EH (cell line): ENCODE data around the gene DNAJC8.

Experiments
- DNase-seq: peaks from one replicate; pipeline ENCODE4 v3.0.0-alpha.2; 2015; ENCODE audit warnings: low read depth

Gene DNAJC8

DNA sequence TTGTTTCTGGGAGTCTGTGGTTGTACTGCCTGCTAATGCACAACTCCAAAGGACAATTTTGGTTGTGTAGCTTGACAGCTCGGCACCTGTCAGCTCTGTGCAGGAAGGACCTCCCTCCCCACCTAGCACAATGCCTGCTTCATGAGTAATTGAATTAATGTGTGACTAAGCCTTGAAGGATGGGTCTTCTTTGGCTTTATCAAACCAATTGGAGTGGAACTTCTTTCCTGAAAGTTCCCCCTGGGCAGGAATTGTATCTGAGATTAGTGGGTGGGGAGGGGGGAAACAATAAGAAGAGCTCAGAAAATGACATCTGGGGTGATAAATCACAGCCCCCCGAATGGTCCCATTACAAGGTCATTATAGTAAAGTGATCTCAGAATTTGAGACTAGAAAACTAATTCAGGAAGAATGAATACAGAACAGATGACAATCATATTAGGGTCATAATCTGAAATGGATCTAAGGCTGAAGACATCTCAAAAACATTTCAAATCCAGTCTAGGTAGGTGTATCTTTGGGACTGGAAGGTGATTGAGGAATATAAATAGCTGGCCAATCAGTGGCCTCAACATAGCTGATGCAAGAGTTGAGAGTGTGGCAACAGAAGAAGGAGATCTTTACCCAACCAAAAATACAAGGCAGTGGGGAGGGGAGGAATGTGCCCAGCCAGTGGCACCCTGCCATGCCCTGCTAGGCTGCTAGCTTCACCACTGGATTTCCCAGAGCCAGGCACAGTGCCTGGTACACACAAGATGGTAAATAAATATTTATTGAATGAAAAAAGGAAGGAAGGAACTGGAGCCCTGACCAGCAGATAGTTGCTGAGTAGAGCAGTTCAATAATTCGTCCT, 16.4 kb upstream of the DNAJC8 start:
- DNase-seq, result peak; percentile 83

GRCh38 chr1:28248273-28249012, 15.6 kb upstream of the DNAJC8 start:
- peak; percentile 82 for DNase-seq

DNA sequence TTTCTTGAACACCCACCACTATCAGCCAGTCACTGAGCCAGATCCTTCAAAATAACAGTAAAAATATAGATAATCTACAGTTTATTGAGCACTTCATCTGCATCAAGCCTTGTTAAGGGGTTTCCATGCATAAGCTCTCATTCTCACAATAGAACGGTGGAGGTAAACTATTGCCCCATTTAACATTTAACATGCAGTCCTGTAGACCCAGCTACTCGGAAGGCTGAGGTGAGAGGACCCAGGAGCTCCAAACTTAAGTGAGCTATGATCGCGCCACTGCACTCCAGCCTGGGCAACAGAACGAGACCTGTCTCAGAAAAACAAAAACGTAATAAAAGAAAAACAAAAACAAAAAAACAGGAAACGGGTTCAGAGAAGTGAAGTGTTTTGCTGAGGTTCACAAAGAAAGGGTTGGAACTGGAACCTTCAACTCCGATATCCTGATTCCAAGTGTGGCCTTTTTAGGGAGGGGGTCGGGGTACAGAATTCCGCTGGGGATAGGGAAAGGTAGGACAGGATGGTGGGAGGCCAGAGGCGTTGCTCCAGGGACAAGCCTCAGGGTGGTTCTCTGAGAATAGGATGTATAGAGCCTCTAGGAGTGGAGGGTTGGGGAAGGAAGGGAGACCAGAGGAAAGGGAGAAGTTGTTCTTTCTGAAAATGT, 14.9 kb upstream of the DNAJC8 start:
- no peak for DNase-seq

DNA sequence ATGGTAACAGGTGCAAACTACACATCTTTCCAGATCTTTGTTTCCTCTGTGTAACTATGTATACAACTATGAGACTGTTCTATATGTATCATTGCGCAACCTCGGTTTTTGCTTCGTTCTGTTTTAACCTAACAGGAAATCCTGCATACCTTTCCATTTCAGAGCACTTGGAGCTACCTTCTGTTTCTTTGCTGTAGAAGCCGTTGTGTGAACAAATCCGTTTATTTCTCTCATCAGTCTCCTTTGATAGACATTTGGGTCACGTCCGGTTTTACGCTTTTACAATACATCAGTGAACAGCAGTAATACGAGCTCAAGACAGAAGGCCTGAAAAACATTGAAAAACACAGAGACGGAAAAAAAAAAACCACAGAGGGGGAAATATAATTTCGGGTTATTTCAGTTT, 13.6 kb upstream of the DNAJC8 start:
- peak; percentile 13 for DNase-seq

GRCh38 chr1:28244549-28245251, 11.9 kb upstream of the DNAJC8 start:
- no peak for DNase-seq

DNA sequence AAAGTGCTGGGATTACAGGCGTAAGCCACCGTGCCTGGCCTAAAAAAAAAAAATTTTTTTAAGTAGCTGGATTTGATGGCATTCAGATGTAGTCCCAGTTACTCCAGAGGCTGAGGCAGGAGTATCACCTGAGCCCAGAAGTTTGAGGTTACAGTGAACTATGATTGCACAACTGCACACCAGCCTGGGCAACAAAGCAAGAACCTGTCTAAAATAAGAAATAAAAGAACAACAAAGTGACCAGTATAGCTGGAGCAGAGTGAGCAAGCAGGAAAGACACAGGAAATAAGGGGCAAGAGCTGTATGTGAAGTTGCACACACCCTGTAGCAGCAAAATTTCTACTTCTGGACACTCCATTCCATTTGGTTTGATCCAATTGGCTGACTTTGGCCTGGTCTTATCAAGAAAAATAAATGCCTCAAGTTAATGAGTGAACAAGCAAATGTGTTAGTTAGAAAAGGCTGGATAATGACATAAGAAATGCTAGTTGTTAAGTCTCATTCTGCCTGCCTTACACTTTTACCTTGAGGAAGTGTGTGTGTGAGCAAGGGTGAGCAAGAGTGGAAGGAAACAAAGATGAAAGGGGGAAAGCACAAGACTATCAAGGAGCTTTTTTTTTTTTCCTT, 11.0 kb upstream of the DNAJC8 start:
- no peak for DNase-seq

- DNase-seq, result no peak
Measured at GRCh38 chr1:28241638-28242241, 8.9 kb upstream of the DNAJC8 start.

GRCh38 chr1:28240024-28240423, 7.2 kb upstream of the DNAJC8 start:
- DNase-seq, result no peak

DNA sequence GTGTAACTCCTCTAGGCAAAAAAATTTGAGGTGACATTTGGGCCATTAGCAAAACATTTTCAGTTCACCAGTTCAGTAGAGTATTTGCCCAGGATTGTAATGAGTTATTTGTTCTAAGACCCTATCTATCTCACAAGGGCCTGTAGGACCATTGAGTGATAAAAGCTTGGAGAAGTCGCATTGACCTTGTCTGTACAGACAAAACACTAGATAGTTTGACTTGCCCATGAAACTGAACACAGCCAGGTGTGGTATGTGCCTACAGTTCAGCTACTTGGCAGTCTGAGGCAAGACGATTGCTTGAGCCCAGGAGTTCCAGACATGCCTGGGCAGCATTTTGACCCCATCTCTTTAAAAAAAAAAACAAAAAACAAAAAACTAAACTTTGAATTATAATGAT, 6.2 kb upstream of the DNAJC8 start:
- no peak for DNase-seq

GRCh38 chr1:28236656-28237322, 4.0 kb upstream of the DNAJC8 start:
- DNase-seq, result no peak

DNA sequence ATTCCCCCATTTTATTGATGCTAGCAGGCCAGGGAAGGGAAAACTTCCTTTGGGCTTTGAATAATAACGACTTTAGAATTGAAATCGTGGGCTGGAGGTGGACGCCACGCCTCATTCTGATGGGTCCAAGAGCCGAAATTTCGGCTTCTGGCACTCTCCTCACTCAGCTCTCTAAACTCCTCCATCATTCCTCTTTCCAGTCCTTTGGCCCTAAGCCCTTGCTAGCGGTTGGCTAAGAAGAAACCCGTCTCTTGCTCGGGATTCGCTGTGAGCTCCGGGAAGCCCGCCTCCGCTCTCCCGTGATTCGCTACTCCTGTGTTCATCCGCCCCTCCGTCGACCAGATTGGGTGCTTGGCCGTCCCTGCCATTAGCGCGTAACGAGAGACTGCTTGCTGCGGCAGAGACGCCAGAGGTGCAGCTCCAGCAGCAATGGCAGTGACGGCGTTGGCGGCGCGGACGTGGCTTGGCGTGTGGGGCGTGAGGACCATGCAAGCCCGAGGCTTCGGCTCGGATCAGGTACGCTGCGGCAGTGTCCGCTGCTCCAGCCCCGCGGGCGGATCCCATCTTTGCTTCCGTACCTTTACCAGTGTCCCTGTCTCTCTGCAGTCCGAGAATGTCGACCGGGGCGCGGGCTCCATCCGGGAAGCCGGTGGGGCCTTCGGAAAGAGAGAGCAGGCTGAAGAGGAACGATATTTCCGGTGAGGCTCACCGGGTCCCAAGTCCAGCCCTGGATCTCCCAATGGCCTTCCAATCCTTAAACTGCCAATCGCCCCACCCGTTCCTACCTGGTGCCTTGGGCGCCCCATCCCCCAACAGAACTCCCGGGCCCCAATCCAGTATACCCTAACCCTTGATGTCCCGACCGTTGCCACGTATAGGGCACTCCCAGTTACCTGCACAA, 3.2 kb upstream of the DNAJC8 start, which contains the start of gene ATP5IF1:
ATP5IF1 (plus strand) TSS at position 370 of the 901 bp plus-strand sequence; CDS start at position 430, 60 bp downstream.
- peak; percentile 99 for DNase-seq

DNA sequence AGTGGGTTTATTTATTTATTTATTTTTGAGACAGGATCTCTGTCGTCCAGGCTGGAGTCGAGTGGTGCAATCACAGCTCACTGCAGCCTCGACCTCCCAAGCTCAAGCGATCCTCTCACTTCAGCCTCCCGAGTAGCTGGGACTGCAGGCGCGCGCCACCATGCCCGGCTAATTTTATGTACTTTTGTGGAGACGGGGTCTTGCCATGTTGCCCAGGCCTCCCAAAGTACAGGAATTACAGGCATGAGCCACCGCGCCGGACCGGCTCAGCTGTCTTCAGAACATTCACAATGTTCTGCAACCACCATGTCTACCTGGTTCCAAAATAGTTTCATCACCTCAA, 406 bp upstream of the DNAJC8 start:
- DNase-seq, result no peak

DNA sequence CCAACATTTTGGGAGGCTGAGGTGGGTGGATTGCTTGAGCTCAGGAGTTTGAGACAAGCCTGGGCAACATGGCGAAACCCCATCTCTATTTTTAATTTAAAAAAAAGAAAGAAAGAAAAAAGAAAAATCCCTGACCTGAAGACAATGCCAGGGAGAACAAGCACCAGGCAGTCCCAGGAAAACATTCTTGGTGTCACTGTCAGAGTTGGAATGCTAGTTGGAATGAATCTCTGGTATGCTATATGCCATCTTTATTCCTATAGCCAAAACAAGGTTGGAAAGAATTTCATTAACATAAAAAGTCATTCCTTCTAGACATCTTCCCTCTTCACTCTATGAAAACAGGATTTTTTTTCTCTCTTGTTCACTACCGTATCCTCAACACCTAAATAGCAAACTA, 2.8 kb downstream of the DNAJC8 start:
- DNase-seq, result peak; percentile 52

GRCh38 chr1:28229089-28229488, 3.7 kb downstream of the DNAJC8 start:
- DNase-seq, result no peak

GRCh38 chr1:28213315-28213714, 19.5 kb downstream of the DNAJC8 start:
- no peak for DNase-seq

DNA sequence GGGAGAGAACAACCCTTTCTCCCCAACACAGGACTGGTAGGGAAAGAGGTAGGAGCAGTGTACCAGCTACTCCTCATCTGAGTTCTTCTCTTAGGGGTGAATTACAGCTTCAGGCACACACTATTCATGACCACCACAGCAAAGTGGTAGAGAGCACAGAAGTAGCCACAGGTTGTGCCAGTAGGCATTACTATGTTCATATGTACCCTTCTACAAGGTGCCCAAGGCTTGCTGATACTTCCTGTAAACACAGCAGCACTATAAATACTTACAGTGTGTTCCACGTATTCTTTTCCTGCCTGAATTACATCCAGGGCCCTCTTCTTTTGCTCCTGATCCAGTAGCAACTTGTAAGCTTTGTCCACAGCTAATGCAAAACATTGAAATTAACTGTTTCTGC, 23.1 kb downstream of the DNAJC8 start:
- no peak for DNase-seq

- peak; percentile 77 for DNase-seq
Measured at GRCh38 chr1:28208818-28209441, 23.9 kb downstream of the DNAJC8 start.

DNA sequence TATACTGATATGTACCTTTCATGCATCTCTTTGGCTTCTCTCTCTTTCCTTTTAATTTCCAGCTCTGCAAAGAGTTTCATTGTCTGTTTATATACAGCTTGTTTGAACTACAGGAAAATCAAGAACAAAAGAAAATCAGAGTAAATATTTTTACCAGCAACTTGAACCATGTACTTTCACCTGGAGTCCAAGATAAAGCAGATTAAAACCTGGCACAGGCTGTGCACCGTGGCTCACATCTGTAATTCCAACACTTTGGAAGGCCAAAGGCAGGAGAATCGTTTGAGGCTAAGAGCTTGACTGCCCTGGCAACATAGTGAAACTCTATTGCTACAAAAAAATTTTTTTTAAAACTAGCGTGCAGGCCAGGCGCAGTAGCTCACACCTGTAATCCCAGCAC, 27.6 kb downstream of the DNAJC8 start:
- DNase-seq, result no peak

DNA sequence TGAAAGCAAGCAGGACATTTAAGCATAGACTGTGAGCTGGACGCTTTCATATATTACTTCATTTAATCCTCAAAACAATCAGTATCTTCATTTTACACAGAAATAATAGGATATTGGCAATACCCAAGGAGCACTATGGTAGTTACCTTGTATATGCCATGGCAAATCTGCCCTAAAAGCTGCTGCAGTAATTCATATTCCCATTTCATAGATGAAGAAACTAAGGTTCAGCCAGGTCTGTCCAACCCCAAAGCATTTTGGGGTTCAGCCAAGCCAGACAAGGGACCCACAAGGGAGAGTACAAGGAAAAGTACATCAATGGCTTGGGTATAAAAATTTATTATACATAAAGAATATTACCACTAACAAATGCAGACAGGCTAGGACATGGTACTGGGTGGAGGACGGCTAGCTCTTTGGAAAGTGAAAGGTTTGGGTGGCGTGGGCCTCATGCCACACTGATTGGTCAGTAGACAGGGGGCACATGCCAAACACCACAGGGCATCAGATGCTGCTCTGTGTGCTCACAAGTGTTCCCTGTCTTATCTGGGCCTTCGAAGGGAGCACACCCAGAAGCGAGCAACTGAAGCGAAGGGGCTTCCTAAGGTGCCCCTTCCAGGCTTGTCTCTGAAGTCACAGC, 32.5 kb downstream of the DNAJC8 start:
- DNase-seq, result no peak
